RWPE1 (cell line): ENCODE results near the gene ZFP57.

ENCODE experiments used
- CTCF ChIA-PET: fragments of 350-600 bp; sonication (Branson Sonifier 250); formaldehyde crosslinking; extraction: SDS; loops from one replicate; lab custom pipeline; 2021; lab: Yijun Ruan, JAX
- POLR2A ChIA-PET: fragments of 400-600 bp; formaldehyde crosslinking; extraction: SDS; loops from one replicate; lab custom pipeline; 2020; ENCODE audit warnings: antibody characterized with exemption; ENCODE audit not compliant: low non-redundant PET; lab: Yijun Ruan, JAX
- DNase-seq: peaks from one replicate; pipeline ENCODE4 v3.0.0; 2012; ENCODE audit warnings: low spot score
- H3K27ac ChIP-seq: fragments of 450-650 bp; 2 replicates; pipeline ENCODE4 v1.5.1; 2017
- TF ChIP-seq, protein P1 (sequence below): fragments of 450-650 bp; conservative IDR thresholded peaks from 2 replicates; pipeline ENCODE4 v1.5.1; 2017; ENCODE audit warnings: low read depth, mild to moderate bottlenecking

ZFP57 gene

DNA sequence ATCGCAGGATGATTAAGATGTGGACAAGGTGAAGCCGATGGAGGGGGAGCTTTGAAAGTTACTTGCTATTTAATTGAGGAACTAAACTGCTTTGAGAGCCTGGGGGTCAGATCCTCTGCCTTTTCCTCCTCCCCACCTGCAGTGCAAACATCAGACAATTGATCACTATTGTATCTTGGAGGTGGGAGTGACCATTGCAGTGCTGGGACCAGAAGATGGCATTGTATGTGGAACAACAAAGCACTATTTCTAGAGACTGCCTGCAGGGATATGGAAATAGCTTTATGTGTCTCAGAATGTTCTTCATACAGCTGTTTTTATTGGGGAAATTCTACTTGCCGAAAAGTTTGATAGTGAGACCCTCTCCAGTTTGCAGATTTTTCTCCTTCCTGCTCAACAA is 19.9 kb downstream of the ZFP57 start:
- H3K27ac ChIP-seq, result peak overlapping the region; percentile 15; the same call in 1 of the 2 replicates
- no peak for DNase-seq
- TF ChIP-seq, protein P1, sequence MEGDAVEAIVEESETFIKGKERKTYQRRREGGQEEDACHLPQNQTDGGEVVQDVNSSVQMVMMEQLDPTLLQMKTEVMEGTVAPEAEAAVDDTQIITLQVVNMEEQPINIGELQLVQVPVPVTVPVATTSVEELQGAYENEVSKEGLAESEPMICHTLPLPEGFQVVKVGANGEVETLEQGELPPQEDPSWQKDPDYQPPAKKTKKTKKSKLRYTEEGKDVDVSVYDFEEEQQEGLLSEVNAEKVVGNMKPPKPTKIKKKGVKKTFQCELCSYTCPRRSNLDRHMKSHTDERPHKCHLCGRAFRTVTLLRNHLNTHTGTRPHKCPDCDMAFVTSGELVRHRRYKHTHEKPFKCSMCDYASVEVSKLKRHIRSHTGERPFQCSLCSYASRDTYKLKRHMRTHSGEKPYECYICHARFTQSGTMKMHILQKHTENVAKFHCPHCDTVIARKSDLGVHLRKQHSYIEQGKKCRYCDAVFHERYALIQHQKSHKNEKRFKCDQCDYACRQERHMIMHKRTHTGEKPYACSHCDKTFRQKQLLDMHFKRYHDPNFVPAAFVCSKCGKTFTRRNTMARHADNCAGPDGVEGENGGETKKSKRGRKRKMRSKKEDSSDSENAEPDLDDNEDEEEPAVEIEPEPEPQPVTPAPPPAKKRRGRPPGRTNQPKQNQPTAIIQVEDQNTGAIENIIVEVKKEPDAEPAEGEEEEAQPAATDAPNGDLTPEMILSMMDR, result no peak
- ChIA-PET POLR2A (no interaction called here), CTCF (interaction anchor here (1.2 to 1.4 kb wide), 2 partner anchors 9 to 11 kb away, joined by 6 read pairs; no protein-coding TSS in a partner anchor)

DNA sequence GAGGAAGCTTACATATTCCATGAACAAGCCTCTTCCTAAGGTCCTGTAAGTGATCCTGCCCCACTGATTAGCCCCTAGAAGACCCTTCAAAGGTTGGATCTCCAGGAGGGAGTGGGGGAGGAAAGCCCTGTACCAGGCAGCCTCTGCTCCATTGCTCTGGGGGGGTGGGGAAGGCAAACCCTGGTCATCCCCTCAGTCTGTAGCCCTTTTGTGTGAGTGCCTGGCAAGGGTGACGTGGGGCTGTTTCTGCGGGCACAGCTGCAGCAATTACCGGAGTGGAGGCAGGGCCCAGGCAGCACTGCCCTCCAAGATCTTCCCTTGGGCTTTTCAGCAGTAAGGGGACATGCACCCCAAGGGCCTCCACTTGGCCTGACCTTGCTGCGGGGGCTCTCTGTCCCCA is 24.2 kb downstream of the ZFP57 start, which contains the start of gene MOG:
Gene MOG (plus strand): TSS at position 295 of the 400 bp plus-strand sequence. CDS start 118 bp downstream, outside the sequence.
- ChIA-PET CTCF (no interaction called here), POLR2A (no interaction called here)
- TF ChIP-seq, protein P1, result no peak
- no peak within 1 kb of the TSS for H3K27ac ChIP-seq
- DNase-seq, result no peak

DNA sequence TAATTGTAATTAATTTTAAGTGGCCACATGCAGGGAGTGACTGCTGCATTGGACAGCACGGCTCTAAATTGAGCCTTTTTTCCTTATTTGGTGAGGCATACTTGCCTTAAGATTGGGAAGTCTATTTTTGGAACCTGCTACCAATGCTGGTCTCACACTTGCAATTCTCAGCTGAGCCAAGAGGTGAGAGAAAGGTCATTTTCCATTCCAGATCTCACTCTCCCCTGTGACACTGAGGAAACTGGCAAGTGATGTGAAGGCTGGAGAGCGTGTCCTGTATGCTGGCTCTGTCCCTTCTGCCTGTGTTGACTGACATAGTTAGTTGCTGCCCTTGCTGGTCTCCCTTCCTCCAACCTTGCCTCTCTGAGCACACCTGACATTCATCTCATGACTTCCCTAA is 24.8 kb downstream of the ZFP57 start:
- H3K27ac ChIP-seq, result no peak overlapping the region
- ChIA-PET POLR2A (no interaction called here), CTCF (no interaction called here)
- TF ChIP-seq, protein P1, result no peak
- no peak for DNase-seq

DNA sequence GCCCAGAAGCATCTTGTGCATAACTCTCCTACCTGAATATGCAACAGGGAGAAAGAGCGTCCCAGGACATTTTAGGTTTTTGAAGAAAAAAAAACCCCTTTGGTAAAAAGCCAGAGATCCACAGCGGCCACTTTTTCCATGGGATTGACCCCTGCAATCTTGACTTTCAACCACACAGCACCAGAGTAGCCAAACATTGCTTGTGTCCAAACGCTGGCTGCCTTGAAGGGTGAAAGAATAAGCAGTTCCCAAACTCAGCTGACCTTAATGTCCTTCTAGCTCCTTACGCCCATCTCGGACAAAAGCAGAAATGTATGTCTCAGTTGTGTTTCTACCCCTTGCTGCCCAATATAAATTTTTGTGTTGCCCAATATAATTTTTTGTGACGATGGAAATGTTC is 25.3 kb downstream of the ZFP57 start:
- ChIA-PET CTCF (no interaction called here), POLR2A (no interaction called here)
- TF ChIP-seq, protein P1, result no peak
- no peak for DNase-seq
- H3K27ac ChIP-seq, result no peak overlapping the region

DNA sequence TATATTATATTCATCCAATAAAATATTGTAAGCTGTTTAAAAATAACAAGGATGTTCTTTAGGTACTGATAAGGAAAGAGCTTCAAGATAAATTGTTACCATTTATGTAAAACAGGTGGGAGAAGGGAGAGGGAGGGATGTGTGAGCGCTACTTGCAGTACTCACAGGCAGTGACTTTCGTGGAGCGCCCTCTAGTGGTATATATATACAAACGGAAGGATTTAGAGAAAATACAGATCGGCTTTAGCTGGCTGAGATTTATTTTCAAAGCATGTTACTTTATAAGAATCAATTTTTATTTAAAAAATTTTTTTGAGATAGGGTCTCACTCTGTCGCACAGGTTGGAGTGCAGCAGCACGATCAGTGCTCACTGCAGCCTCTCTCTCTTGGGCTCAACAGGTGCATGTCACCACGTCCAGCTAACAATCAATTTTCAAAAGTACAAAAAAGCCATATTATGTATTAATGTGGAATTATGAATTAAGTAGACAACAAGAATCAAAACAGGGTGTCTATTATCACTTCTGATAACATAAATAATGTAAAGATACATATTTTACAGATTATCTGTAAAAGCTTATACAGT is 27.4 kb downstream of the ZFP57 start:
- no peak overlapping the region for H3K27ac ChIP-seq
- POLR2A ChIA-PET, result no interaction called here
- CTCF ChIA-PET, result interaction anchor here (0.5 to 2.1 kb wide), 22 partner anchors 9 to 413 kb away, joined by 3 to 21 read pairs (median 6); partner anchors contain the start of gene GABBR1
- TF ChIP-seq, protein P1, result peak; percentile 87
- DNase-seq, result peak; percentile 49

DNA sequence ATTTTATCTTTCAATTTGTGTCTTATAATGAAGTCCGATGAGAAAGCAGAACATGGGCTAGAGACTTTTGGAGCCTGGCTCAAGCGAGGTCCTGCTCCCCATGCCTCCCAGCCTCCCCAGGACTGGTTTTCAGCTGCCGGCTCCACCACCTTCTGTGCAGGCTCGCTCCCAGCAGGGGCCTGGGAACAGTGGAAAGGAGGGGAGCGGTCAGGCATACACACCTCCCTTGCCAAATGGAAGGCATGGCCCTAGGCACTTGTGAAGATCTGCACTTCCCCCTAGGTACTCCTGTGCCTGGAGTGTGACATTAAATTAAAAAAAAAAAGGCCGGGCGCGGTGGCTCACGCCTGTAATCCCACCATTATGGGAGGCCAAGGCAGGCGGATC is 28.8 kb downstream of the ZFP57 start:
- DNase-seq, result no peak
- CTCF ChIA-PET, result interaction anchor here (0.6 to 2.1 kb wide), 5 partner anchors 9 to 134 kb away, joined by 5 to 14 read pairs (median 6); no protein-coding TSS in a partner anchor
- POLR2A ChIA-PET, result no interaction called here
- H3K27ac ChIP-seq, result no peak overlapping the region
- TF ChIP-seq, protein P1, result no peak
